Measurements from ENCODE around the gene PTPRD. TPM values are rescaled to one million over a fixed set of nuclear protein-coding genes. Genes with fewer than 3 reads are reported as not detected.

The PTPRD gene
- total RNA-seq, 1 experiment from 2014 or later, result 0.02 TPM

- Histone ChIP-seq H3K79me2 (ENCODE audit: insufficient read depth, low read length) (no peaks in the 10 kb centered on the region), H3K9me3 (ENCODE audit: control insufficient read depth in 1 of 2, insufficient read depth in 1 of 2, low read depth in 1 of 2, low read length in 2 of 2) (peaks cover 6 to 22% of the 10 kb centered on the region in 2 experiments; a peak in 3 of 4 replicates), H3K9ac (ENCODE audit: low read length) (no peak overlapping the region), H3K4me2 (ENCODE audit: low read length) (no peak overlapping the region), H3K4me1 (ENCODE audit: control insufficient read depth in 1 of 2, insufficient read depth in 2 of 2, low read length in 2 of 2) (no peaks in the 10 kb centered on the region), H3K36me3 (ENCODE audit: control insufficient read depth in 1 of 2, insufficient read depth in 2 of 2, low read length in 2 of 2) (no peaks in the 10 kb centered on the region), H3K4me3 (replicated peaks in 1 of 2; ENCODE audit: low read depth in 1 of 2, low read length in 2 of 2) (no peak overlapping the region), H3K27ac (ENCODE audit: low read depth, low read length) (no peak overlapping the region), H2AFZ (ENCODE audit: low read depth, low read length, poor library complexity, severe bottlenecking) (no peak overlapping the region), H3K9me2 (ENCODE audit: insufficient read depth) (no peaks in the 10 kb centered on the region), H4K20me1 (ENCODE audit: insufficient read depth) (no peaks in the 10 kb centered on the region), H3K27me3 (ENCODE audit: insufficient read depth, low read length) (no peaks in the 10 kb centered on the region)
- DNase-seq (ENCODE audit: low read depth, low spot score) (no peak), ATAC-seq (no peak)
- RAD21 ChIA-PET (ENCODE audit: low non-redundant PET in 1 of 2, low total read pairs in 2 of 2, uncharacterized antibody in 2 of 2, unreplicated experiment in 2 of 2), result no interaction called here
- BruUV-seq (replicated peaks), result no TSS peak
- POLR2A ChIA-PET, result no interaction called here
- TF ChIP-seq, protein P1, sequence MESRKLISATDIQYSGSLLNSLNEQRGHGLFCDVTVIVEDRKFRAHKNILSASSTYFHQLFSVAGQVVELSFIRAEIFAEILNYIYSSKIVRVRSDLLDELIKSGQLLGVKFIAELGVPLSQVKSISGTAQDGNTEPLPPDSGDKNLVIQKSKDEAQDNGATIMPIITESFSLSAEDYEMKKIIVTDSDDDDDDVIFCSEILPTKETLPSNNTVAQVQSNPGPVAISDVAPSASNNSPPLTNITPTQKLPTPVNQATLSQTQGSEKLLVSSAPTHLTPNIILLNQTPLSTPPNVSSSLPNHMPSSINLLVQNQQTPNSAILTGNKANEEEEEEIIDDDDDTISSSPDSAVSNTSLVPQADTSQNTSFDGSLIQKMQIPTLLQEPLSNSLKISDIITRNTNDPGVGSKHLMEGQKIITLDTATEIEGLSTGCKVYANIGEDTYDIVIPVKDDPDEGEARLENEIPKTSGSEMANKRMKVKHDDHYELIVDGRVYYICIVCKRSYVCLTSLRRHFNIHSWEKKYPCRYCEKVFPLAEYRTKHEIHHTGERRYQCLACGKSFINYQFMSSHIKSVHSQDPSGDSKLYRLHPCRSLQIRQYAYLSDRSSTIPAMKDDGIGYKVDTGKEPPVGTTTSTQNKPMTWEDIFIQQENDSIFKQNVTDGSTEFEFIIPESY (IDR thresholded peaks at IDR 0.05; ENCODE audit: extremely low read depth, insufficient replicate concordance, low read length), result no peak
- TF ChIP-seq, protein P2, sequence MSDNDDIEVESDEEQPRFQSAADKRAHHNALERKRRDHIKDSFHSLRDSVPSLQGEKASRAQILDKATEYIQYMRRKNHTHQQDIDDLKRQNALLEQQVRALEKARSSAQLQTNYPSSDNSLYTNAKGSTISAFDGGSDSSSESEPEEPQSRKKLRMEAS (IDR thresholded peaks at IDR 0.05), result no peak
- CTCF ChIA-PET, result no interaction called here
- intact Hi-C loops (cut with micrococcal nuclease), result no loop called here
Measured at GRCh38 chr9:10212702-10213101, 400.1 kb downstream of the PTPRD start.

DNA sequence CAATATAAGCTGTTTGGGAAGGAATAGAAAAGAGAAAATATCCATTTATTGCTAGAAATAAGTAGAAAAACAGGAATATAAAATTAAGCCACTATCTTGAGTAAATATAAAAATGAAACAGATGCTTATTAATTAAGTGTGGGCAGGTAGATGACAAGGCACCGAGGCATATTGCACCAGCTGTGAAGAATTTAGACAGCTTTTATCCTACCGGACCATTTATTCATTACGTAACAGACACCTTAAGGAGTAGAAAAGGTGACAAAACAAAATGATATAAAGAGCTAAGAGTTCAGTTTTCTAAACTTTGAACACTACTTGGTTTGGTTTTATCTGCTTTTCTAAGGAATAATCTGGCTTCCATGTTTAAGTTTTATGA is 404.1 kb downstream of the PTPRD start:
- no peak overlapping the region for H3K4me2 ChIP-seq (ENCODE audit: low read length)
- no peak for ATAC-seq
- DNase-seq (ENCODE audit: low read depth, low spot score), result no peak
- ChIA-PET CTCF (no interaction called here), POLR2A (no interaction called here), RAD21 (ENCODE audit: low non-redundant PET in 1 of 2, low total read pairs in 2 of 2, uncharacterized antibody in 2 of 2, unreplicated experiment in 2 of 2) (no interaction called here)
- no peak overlapping the region for H3K27ac ChIP-seq (ENCODE audit: low read depth, low read length)
- no peaks in the 10 kb centered on the region for H3K4me1 ChIP-seq (ENCODE audit: control insufficient read depth in 1 of 2, insufficient read depth in 2 of 2, low read length in 2 of 2)
- H3K79me2 ChIP-seq (ENCODE audit: insufficient read depth, low read length), result no peaks in the 10 kb centered on the region
- BruUV-seq (replicated peaks), result no TSS peak
- no peak overlapping the region for H3K9ac ChIP-seq (ENCODE audit: low read length)
- no peak overlapping the region for H2AFZ ChIP-seq (ENCODE audit: low read depth, low read length, poor library complexity, severe bottlenecking)
- no peaks in the 10 kb centered on the region for H3K9me2 ChIP-seq (ENCODE audit: insufficient read depth)
- H3K27me3 ChIP-seq (ENCODE audit: insufficient read depth, low read length), result no peaks in the 10 kb centered on the region
- no peak overlapping the region for H3K4me3 ChIP-seq (replicated peaks in 1 of 2; ENCODE audit: low read depth in 1 of 2, low read length in 2 of 2)
- no peak for TF ChIP-seq CTCF (IDR thresholded peaks at IDR 0.05 in 2 of 3, conservative IDR thresholded peaks at IDR 0.05 in 1 of 3; ENCODE audit: borderline replicate concordance in 1 of 3, insufficient read depth in 1 of 3, low read depth in 2 of 3, low read length in 2 of 3)
- TF ChIP-seq ELF1 (IDR thresholded peaks at IDR 0.05; ENCODE audit: borderline replicate concordance, low read depth), result no peak
- peaks cover 3 to 14% of the 10 kb centered on the region in 2 experiments; a peak in 3 of 4 replicates for H3K9me3 ChIP-seq (ENCODE audit: control insufficient read depth in 1 of 2, insufficient read depth in 1 of 2, low read depth in 1 of 2, low read length in 2 of 2)
- H3K36me3 ChIP-seq (ENCODE audit: control insufficient read depth in 1 of 2, insufficient read depth in 2 of 2, low read length in 2 of 2), result no peaks in the 10 kb centered on the region
- H4K20me1 ChIP-seq (ENCODE audit: insufficient read depth), result no peaks in the 10 kb centered on the region
- intact Hi-C loops (cut with micrococcal nuclease), result no loop called here
